WERI-Rb-1 (cell line): Measurements from ENCODE around the gene ITPR2.
"Not testable (repeated sequence)": the region's sequence is repeated elsewhere in the genome, so short reads cannot be mapped to it uniquely, and the experiment has no call there.

Experiments
- DNase-seq: peaks from one replicate; pipeline ENCODE4 v3.0.0-alpha.2; 2020
- H3K27ac ChIP-seq: fragments of 250-450 bp; sonication (Bioruptor Pico); 2 replicates; pipeline ENCODE4 v1.5.1; 2020; ENCODE audit warnings: mild to moderate bottlenecking, moderate library complexity
- H3K27me3 ChIP-seq: fragments of 250-450 bp; sonication (Bioruptor Pico); 2 replicates; pipeline ENCODE4 v1.5.1; 2021; ENCODE audit warnings: mild to moderate bottlenecking, low read depth, moderate library complexity; ENCODE audit not compliant: insufficient read depth, severe bottlenecking
- H3K36me3 ChIP-seq: fragments of 250-450 bp; sonication (Bioruptor Pico); 2 replicates; pipeline ENCODE4 v1.5.1; 2020; ENCODE audit warnings: mild to moderate bottlenecking, moderate library complexity
- H3K4me3 ChIP-seq: 2 replicates; pipeline ENCODE4 v1.5.1; 2011; ENCODE audit warnings: low read depth, mild to moderate bottlenecking, control low read depth, low read length
- H3K9me3 ChIP-seq: fragments of 250-450 bp; sonication (Bioruptor Pico); 2 replicates; pipeline ENCODE4 v1.5.1; 2021; ENCODE audit warnings: mild to moderate bottlenecking, moderate library complexity; ENCODE audit not compliant: severe bottlenecking
- CTCF ChIP-seq: IDR thresholded peaks from 2 replicates; pipeline ENCODE4 v1.5.1; 2011; ENCODE audit warnings: low read depth, mild to moderate bottlenecking, control low read depth, inconsistent platforms, low read length

Gene ITPR2

DNA sequence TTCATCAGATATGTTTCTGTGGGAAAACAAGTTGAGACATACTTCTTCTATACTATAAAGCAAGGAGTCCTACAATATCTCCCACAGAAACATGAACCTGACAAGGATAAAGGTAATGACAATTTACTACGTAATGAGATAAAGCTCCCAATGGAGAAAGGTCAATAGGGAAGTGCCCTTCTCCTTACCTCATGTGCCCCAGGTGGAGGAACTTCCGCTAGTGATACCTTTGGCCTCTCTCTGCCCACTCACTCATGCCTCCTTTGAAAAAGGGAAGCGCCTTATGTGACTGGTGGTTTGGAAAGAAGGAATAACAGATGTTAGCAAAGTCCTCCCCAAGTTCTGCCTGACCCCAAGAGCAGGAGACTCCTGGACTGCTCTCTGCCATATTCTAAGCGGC is 305.3 kb downstream of the ITPR2 start:
- no peak for TF ChIP-seq CTCF
- Histone ChIP-seq H3K27ac (no peak overlapping the region), H3K9me3 (peaks cover 3% of the 10 kb centered on the region)

DNA sequence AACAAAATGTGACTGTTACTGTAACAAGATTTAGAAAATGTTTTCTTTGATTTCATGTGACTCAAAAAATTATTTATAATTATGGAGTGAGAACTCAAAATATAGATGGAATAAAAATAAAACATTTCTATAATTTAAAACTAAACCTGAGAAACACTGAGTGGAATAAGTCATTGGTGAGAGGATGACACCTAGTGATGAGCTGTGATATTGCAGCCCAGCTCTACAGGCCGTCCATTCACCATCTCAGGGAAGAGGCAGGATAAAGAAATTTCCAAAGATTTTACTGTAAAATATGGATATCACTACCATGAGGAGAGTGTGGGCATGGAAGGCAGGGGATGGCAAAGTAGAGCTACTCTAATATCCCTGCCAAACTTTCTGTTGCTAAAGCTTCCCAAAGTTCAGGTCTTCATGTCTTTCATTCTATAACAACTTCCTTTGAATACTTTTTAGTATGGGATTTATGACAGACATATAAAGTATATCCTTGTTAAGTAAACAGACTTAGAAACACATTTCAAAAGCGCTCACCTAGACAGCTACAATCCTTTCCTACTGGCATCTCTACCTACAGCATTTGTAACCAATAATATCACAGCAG is 308.0 kb downstream of the ITPR2 start:
- H3K27me3 ChIP-seq, result no peaks in the 10 kb centered on the region
- no peak overlapping the region for H3K27ac ChIP-seq
- H3K4me3 ChIP-seq, result no peak overlapping the region
- H3K9me3 ChIP-seq, result peaks cover 3% of the 10 kb centered on the region
- no peaks in the 10 kb centered on the region for H3K36me3 ChIP-seq
- DNase-seq, result peak; percentile 26
- peak; percentile 64 for TF ChIP-seq CTCF

More for the DNA sequence above, 305.3 kb downstream of the ITPR2 start:
- Histone ChIP-seq H3K36me3 (no peaks in the 10 kb centered on the region), H3K27me3 (no peaks in the 10 kb centered on the region), H3K4me3 (no peak overlapping the region)
- DNase-seq, result no peak

- no peak overlapping the region for H3K4me3 ChIP-seq
- no peak for TF ChIP-seq CTCF
Observed at GRCh38 chr12:26523708-26524150, 309.3 kb downstream of the ITPR2 start.

DNA sequence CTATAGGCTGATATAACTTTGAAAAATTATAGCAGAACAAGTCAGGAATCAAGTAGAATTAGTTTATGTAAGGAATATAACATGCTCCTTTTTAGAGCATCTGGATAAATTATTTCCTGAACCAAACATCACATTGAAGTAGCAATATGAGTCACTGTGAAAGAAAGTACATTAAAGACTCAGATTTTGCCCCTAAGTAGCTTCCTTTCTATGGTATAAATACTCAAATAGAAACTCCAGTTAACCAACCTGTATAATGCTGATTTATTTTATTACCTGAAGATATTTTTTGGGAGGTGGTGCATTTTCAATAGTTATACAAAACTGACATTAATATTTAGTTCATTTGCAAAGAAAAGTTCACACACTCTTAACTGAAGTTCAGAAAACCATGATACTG is 312.1 kb downstream of the ITPR2 start:
- H3K9me3 ChIP-seq, result peaks cover 3% of the 10 kb centered on the region
- H3K36me3 ChIP-seq, result no peaks in the 10 kb centered on the region
- H3K4me3 ChIP-seq, result no peak overlapping the region
- DNase-seq, result no peak
- TF ChIP-seq CTCF, result no peak
- H3K27ac ChIP-seq, result no peak overlapping the region
- no peaks in the 10 kb centered on the region for H3K27me3 ChIP-seq

More at GRCh38 chr12:26523708-26524150, 309.3 kb downstream of the ITPR2 start:
- H3K27ac ChIP-seq, result no peak overlapping the region
- peaks cover 3% of the 10 kb centered on the region for H3K9me3 ChIP-seq
- H3K36me3 ChIP-seq, result no peaks in the 10 kb centered on the region
- H3K27me3 ChIP-seq, result no peaks in the 10 kb centered on the region
- no peak for DNase-seq

GRCh38 chr12:26520109-26520508 is 312.9 kb downstream of the ITPR2 start:
- no peak overlapping the region for H3K4me3 ChIP-seq
- TF ChIP-seq CTCF, result no peak
- DNase-seq, result no peak
- H3K9me3 ChIP-seq, result peaks cover 2% of the 10 kb centered on the region
- H3K27me3 ChIP-seq, result no peaks in the 10 kb centered on the region
- H3K27ac ChIP-seq, result no peak overlapping the region
- no peaks in the 10 kb centered on the region for H3K36me3 ChIP-seq

DNA sequence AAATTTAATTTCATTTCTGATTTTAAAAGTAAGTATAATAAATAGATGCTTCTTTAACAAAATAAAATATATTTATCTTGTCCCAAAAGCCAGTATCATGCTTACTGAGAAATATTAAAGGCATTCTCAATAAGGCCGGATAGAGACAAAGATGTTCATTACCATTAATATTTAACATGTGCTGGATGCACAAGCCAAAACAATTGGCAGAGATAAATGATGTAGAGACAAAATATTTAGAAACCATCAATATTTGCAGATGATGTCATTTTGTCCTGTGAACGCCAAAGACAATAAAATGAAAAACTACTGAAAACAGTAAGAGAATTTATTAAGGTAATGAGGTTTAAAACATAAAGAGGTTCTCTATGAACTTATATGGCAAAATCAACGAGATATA is 313.5 kb downstream of the ITPR2 start:
- H3K27me3 ChIP-seq, result no peaks in the 10 kb centered on the region
- no peak for TF ChIP-seq CTCF
- H3K36me3 ChIP-seq, result no peaks in the 10 kb centered on the region
- H3K4me3 ChIP-seq, result no peak overlapping the region
- DNase-seq, result no peak
- H3K9me3 ChIP-seq, result no peaks in the 10 kb centered on the region
- no peak overlapping the region for H3K27ac ChIP-seq

- not testable (repeated sequence) for DNase-seq, H3K4me3 ChIP-seq, H3K36me3 ChIP-seq, H3K27me3 ChIP-seq, H3K27ac ChIP-seq, H3K9me3 ChIP-seq
Observed at GRCh38 chr12:26517320-26517719, 315.7 kb downstream of the ITPR2 start.
